GM12878 (cell line): ENCODE results near the gene SOX18.

Experiments
- CTCF ChIP-seq, 3 experiments: IDR thresholded peaks in 2 of 3; conservative IDR thresholded peaks in 1 of 3; 2 replicates each; pipeline ENCODE4 v1.5.1; 2011; ENCODE audit warnings: low read depth in 3 of 3, low read length in 3 of 3, mild to moderate bottlenecking in 3 of 3, control low read depth in 2 of 3, moderate library complexity in 2 of 3, inconsistent platforms in 1 of 3, mixed read lengths in 1 of 3; ENCODE audit not compliant: control insufficient read depth in 2 of 3, insufficient read depth in 1 of 3; ENCODE audit errors: extremely low read depth in 1 of 3
- GABPA ChIP-seq: IDR thresholded peaks from 2 replicates; pipeline ENCODE4 v1.6.1; 2014; ENCODE audit warnings: antibody characterized with exemption, low read depth, mild to moderate bottlenecking, inconsistent platforms
- HDGF ChIP-seq: fragments of 450-650 bp; IDR thresholded peaks from 2 replicates; pipeline ENCODE4 v1.6.1; 2016; ENCODE audit warnings: antibody characterized with exemption
- KAT2A ChIP-seq: conservative IDR thresholded peaks from 2 replicates; pipeline ENCODE4 v1.6.1; 2011; ENCODE audit warnings: low read depth, low read length; ENCODE audit not compliant: control insufficient read depth
- SPI1 ChIP-seq: IDR thresholded peaks from 2 replicates; pipeline ENCODE4 v1.6.1; 2011; ENCODE audit warnings: low read depth, mild to moderate bottlenecking, low read length, moderate library complexity, borderline replicate concordance; ENCODE audit not compliant: insufficient read depth
- TAF1 ChIP-seq: IDR thresholded peaks from 2 replicates; pipeline ENCODE4 v1.6.1; 2011; ENCODE audit warnings: mild to moderate bottlenecking, low read depth, low read length, borderline replicate concordance
- TF ChIP-seq, protein P1 (sequence below): IDR thresholded peaks from 2 replicates; pipeline ENCODE4 v1.6.1; 2011; ENCODE audit warnings: low read depth, low read length, improper control_type of control experiment, borderline replicate concordance

DNA sequence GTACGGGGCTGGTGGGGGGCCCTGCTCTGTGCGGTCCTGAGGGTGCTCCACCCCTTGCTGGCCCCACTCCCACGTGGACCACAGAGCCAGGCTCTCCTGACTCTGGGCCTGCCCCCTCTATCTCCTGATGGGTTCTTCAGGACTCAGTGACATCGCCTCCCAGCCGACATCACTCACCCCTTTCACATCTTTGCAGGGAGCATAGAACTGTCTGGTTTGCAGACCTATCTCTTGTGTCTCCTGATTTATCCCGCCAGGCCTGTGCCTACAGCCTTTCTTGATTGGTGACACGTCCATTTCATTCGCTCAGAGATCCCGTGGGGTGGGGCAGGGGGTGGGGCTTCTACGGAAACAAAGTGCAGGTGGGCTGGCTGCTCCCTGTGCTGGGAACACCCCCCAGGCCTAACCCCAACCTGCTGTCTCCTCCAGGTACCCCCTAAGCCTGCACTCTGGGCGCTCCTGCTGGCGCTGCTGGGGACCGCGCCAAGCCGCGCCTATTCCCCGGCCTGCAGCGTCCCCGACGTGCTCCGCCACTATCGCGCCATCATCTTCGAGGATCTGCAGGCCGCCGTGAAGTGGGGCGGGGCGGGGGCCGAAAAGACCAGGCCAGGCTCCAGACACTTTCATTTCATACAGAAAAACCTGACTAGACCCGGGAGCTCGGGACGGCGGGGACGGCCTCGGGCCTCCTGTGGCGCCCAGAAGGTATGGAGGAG lies 11.8 kb downstream of the SOX18 start:
- TF ChIP-seq GABPA, result no peak
- TF ChIP-seq CTCF (IDR thresholded peaks at IDR 0.05 in 2 of 3, conservative IDR thresholded peaks at IDR 0.05 in 1 of 3; ENCODE audit: control insufficient read depth in 2 of 3, extremely low read depth in 1 of 3, insufficient read depth in 1 of 3, low read depth in 3 of 3, low read length in 3 of 3), result 0 out of 6 replicates have a peak, but pooled peaks of 1 of the 3 experiments have one; percentile 7
- TF ChIP-seq, protein P1, sequence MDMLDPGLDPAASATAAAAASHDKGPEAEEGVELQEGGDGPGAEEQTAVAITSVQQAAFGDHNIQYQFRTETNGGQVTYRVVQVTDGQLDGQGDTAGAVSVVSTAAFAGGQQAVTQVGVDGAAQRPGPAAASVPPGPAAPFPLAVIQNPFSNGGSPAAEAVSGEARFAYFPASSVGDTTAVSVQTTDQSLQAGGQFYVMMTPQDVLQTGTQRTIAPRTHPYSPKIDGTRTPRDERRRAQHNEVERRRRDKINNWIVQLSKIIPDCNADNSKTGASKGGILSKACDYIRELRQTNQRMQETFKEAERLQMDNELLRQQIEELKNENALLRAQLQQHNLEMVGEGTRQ, result no peak
- no peak for TF ChIP-seq TAF1
- no peak for TF ChIP-seq KAT2A
- no peak for TF ChIP-seq HDGF
- TF ChIP-seq SPI1, result no peak
